Chondrocyte (in vitro differentiated cells): ENCODE results near the gene MMS19. TPM values are rescaled to one million over a fixed set of nuclear protein-coding genes. Genes with fewer than 3 reads are reported as not detected.
A peak's percentile ranks its signal among the peaks of the same experiment; 100 is the strongest.

Experiments used
- DNase-seq: peaks from one replicate; pipeline ENCODE4 v3.0.0; 2021; ENCODE audit warnings: mixed read lengths, low spot score
- H3K27ac Mint-ChIP-seq: one replicate; pipeline ENCODE4 v1.8.0; 2021; ENCODE audit warnings: mild to moderate bottlenecking, moderate library complexity, mixed read lengths; ENCODE audit not compliant: unreplicated experiment
- H3K27me3 Mint-ChIP-seq: 2 replicates; pipeline ENCODE4 v1.8.0; 2021; ENCODE audit warnings: low read depth, mixed read lengths
- H3K36me3 Mint-ChIP-seq: 2 replicates; pipeline ENCODE4 v1.8.0; 2021; ENCODE audit warnings: low read depth, mixed read lengths
- H3K4me1 Mint-ChIP-seq: 2 replicates; pipeline ENCODE4 v1.8.0; 2021; ENCODE audit warnings: low read depth, mild to moderate bottlenecking, mixed read lengths
- H3K4me3 Mint-ChIP-seq: one replicate; pipeline ENCODE4 v1.8.0; 2021; ENCODE audit warnings: mild to moderate bottlenecking, moderate library complexity, mixed read lengths; ENCODE audit not compliant: unreplicated experiment
- H3K9me3 Mint-ChIP-seq: 2 replicates; pipeline ENCODE4 v1.8.0; 2021; ENCODE audit warnings: low read depth, mixed read lengths
- CTCF ChIP-seq: fragments of 200-600 bp; sonication (generic); IDR thresholded peaks from 2 replicates; pipeline ENCODE4 v1.5.0; 2021; ENCODE audit warnings: antibody characterized with exemption, mild to moderate bottlenecking, moderate library complexity
- total RNA-seq: library from RNA; stranded (reverse); gene quantifications from 3 replicates; pipeline ENCODE4 v1.2.1, GENCODE V29; 2021

MMS19 gene
- total RNA-seq, 1 donor from 2014 or later: 63.4 TPM

- Mint-ChIP-seq H3K4me1 (no peaks in the 10 kb centered on the region), H3K36me3 (peaks cover 21% of the 10 kb centered on the region), H3K9me3 (no peaks in the 10 kb centered on the region), H3K27ac (no peak overlapping the region), H3K4me3 (no peak overlapping the region), H3K27me3 (no peaks in the 10 kb centered on the region)
- TF ChIP-seq CTCF: no peak
- DNase-seq: no peak
These were observed 63.0 kb downstream of the MMS19 start for GRCh38 chr10:97435211-97435610.

DNA sequence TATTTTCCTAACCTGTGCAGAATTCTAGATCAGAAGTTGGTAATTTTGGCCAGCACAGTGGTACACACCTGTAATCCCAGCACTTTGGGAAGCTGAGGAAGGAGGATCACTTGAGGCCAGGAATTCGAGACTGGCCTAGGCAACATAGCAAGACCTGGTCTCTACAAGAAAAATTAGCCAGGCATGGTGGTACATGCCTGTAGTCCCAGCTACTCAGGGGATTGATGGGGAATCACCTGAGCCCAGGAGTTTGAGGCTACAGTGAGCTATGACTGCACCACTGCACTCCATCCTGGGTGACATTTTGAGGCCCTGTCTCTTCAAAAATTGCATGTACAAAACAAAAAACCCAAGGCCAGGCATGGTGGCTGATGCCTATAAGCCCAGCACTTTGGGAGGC is 63.7 kb downstream of the MMS19 start:
- no peak overlapping the region for H3K4me3 Mint-ChIP-seq
- H3K36me3 Mint-ChIP-seq: peaks cover 19% of the 10 kb centered on the region
- H3K27me3 Mint-ChIP-seq: no peaks in the 10 kb centered on the region
- no peak overlapping the region for H3K27ac Mint-ChIP-seq
- TF ChIP-seq CTCF: no peak
- DNase-seq: no peak
- H3K9me3 Mint-ChIP-seq: no peaks in the 10 kb centered on the region
- peaks cover under 1% of the 10 kb centered on the region for H3K4me1 Mint-ChIP-seq

- no peak overlapping the region for H3K4me3 Mint-ChIP-seq
- H3K36me3 Mint-ChIP-seq: peaks cover 21% of the 10 kb centered on the region
- no peak for TF ChIP-seq CTCF
- no peak overlapping the region for H3K27ac Mint-ChIP-seq
- peaks cover 6% of the 10 kb centered on the region for H3K4me1 Mint-ChIP-seq
- H3K27me3 Mint-ChIP-seq: no peaks in the 10 kb centered on the region
- H3K9me3 Mint-ChIP-seq: no peaks in the 10 kb centered on the region
- no peak for DNase-seq
These were observed 64.2 kb downstream of the MMS19 start for GRCh38 chr10:97434055-97434454.

GRCh38 chr10:97428572-97428981 is 69.6 kb downstream of the MMS19 start:
- TF ChIP-seq CTCF: no peak
- Mint-ChIP-seq H3K4me3 (peak overlapping the region; percentile 71), H3K27ac (peak overlapping the region; percentile 94), H3K27me3 (no peaks in the 10 kb centered on the region), H3K36me3 (peaks cover 17% of the 10 kb centered on the region), H3K9me3 (no peaks in the 10 kb centered on the region), H3K4me1 (peaks cover 25% of the 10 kb centered on the region)
- no peak for DNase-seq

GRCh38 chr10:97427571-97428179 is 70.5 kb downstream of the MMS19 start:
- Mint-ChIP-seq H3K27ac (peak overlapping the region; percentile 94), H3K27me3 (no peaks in the 10 kb centered on the region), H3K36me3 (peaks cover 17% of the 10 kb centered on the region), H3K4me3 (peak overlapping the region; percentile 82), H3K4me1 (peaks cover 29% of the 10 kb centered on the region), H3K9me3 (no peaks in the 10 kb centered on the region)
- TF ChIP-seq CTCF: no peak
- DNase-seq: no peak
